ENCODE data around the gene FOXL3. TPM values are rescaled to one million over a fixed set of nuclear protein-coding genes. Genes with fewer than 3 reads are reported as not detected.

FOXL3 gene
- polyA plus RNA-seq, 1 of the 3 experiments (the other 2 are of a cell fraction): not detected

DNA sequence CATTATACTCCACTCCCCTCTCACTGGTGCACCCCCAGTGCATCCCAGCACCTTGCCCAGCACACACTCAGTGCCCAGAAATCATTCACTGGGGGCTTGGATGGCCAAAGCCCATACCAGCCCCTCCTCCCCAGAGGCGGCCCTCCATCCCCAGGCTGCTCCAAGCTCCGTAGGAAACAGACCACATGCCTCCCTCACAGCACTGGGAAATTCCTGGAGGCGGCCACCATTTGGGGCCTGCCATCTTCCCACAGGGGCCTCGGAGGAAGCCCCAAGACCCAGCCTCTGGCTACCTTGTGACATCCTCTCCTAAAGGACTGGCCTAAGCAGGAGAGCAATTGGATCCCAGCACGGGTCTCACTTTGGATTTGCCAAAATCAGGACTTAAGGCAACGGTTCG, 49.7 kb downstream of the FOXL3 start:
- Histone ChIP-seq H3K9me3 (no peaks in the 10 kb centered on the region), H3K9me2 (no peaks in the 10 kb centered on the region), H3K9ac (no peak overlapping the region), H3K36me3 (replicated peaks in 1 of 2; ENCODE audit: control insufficient read depth in 1 of 2, insufficient read depth in 2 of 2, low read length in 1 of 2) (no peaks in the 10 kb centered on the region), H2AFZ (ENCODE audit: low read depth) (no peak overlapping the region), H3K27ac (ENCODE audit: low read depth in 2 of 2, low read length in 1 of 2) (no peak overlapping the region), H4K20me1 (ENCODE audit: insufficient read depth) (no peaks in the 10 kb centered on the region), H3K4me2 (no peak overlapping the region), H3K4me1 (ENCODE audit: control insufficient read depth in 1 of 2, insufficient read depth in 2 of 2, low read depth in 1 of 2, low read length in 1 of 2) (no peaks in the 10 kb centered on the region; a peak in 1 of 4 replicates), H3K79me2 (ENCODE audit: insufficient read depth) (no peaks in the 10 kb centered on the region), H3K27me3 (ENCODE audit: insufficient read depth) (peaks cover 33% of the 10 kb centered on the region; the same call in 1 of the 2 replicates), H3F3A (replicated peaks; ENCODE audit: insufficient read depth) (peaks cover 6% of the 10 kb centered on the region), H3K4me3 (ENCODE audit: low read depth in 2 of 2, low read length in 1 of 2) (no peak overlapping the region)
- TF ChIP-seq, protein P1, sequence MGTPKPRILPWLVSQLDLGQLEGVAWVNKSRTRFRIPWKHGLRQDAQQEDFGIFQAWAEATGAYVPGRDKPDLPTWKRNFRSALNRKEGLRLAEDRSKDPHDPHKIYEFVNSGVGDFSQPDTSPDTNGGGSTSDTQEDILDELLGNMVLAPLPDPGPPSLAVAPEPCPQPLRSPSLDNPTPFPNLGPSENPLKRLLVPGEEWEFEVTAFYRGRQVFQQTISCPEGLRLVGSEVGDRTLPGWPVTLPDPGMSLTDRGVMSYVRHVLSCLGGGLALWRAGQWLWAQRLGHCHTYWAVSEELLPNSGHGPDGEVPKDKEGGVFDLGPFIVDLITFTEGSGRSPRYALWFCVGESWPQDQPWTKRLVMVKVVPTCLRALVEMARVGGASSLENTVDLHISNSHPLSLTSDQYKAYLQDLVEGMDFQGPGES (IDR thresholded peaks at IDR 0.05; ENCODE audit: low read depth, low read length): no peak
- TF ChIP-seq RXRA (IDR thresholded peaks at IDR 0.05; ENCODE audit: borderline replicate concordance, low read depth): no peak
- no peak for TF ChIP-seq JUND (IDR thresholded peaks at IDR 0.05)
- no peak for TF ChIP-seq FOXJ3 (CRISPR knock-in tag; IDR thresholded peaks at IDR 0.05)
- no peak for TF ChIP-seq EP300 (IDR thresholded peaks at IDR 0.05; ENCODE audit: borderline replicate concordance in 1 of 2, low read depth in 1 of 2, low read length in 1 of 2)
- TF ChIP-seq, protein P2, sequence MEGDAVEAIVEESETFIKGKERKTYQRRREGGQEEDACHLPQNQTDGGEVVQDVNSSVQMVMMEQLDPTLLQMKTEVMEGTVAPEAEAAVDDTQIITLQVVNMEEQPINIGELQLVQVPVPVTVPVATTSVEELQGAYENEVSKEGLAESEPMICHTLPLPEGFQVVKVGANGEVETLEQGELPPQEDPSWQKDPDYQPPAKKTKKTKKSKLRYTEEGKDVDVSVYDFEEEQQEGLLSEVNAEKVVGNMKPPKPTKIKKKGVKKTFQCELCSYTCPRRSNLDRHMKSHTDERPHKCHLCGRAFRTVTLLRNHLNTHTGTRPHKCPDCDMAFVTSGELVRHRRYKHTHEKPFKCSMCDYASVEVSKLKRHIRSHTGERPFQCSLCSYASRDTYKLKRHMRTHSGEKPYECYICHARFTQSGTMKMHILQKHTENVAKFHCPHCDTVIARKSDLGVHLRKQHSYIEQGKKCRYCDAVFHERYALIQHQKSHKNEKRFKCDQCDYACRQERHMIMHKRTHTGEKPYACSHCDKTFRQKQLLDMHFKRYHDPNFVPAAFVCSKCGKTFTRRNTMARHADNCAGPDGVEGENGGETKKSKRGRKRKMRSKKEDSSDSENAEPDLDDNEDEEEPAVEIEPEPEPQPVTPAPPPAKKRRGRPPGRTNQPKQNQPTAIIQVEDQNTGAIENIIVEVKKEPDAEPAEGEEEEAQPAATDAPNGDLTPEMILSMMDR (IDR thresholded peaks at IDR 0.05): no peak
- TF ChIP-seq TAF1 (IDR thresholded peaks at IDR 0.05; ENCODE audit: borderline replicate concordance, low read depth, low read length): no peak
- no peak for TF ChIP-seq EZH2phosphoT487 (IDR thresholded peaks at IDR 0.05; ENCODE audit: borderline replicate concordance, low read depth)
- CTCF ChIA-PET: interaction anchor here (1.4 to 2.4 kb wide), 2 partner anchors 13 to 18 kb away, joined by 3 to 7 read pairs; no protein-coding TSS in a partner anchor
- 48% methylated on average over 5 of the region's 7 CpGs for WGBS (ENCODE audit: low lambda C conversion rate)
- no peak for DNase-seq
- POLR2A ChIA-PET: no interaction called here

DNA sequence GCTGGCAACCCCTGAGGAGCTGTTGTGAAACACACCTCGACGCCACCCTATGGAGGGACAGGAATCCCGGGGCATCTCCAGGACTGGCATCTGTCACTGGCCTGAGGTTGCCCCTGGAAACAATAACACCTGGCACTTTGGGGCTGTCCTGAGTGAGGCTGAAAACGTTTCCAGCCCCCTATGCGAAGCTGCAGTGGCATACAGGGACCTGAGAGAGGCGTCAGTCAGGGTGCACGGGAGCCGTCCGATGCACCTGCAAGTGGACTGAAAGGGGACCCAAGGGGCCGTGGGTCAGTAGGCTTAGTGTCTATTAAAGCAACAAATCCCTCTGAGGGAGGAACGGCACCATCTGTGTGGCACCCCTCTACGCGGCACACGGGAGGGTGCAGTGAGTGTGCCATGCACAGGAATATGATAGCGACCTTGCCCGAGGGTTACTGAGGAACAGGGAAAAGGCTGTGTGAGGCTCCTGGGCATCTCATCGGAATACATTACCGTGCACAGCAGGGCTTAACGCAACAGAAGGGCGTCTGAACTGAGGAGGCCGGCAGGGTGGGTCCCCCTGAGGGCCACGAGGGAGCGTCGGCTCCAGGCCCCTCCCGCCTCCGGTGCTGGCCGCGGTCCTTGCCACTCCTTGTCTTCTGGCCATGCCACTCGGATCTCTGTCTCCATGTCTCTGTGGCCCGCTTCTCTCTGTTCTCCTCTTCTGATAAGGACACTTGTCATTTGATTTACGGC, 50.4 kb downstream of the FOXL3 start:
- H3K9me2 ChIP-seq: no peaks in the 10 kb centered on the region
- no peaks in the 10 kb centered on the region for H3F3A ChIP-seq (replicated peaks; ENCODE audit: insufficient read depth)
- TF ChIP-seq MEF2A (IDR thresholded peaks at IDR 0.05; ENCODE audit: borderline replicate concordance, low read depth) (no peak), SIN3A (IDR thresholded peaks at IDR 0.05; ENCODE audit: borderline replicate concordance, low read depth, low read length) (no peak), FOXJ3 (CRISPR knock-in tag; IDR thresholded peaks at IDR 0.05) (no peak), TCF12 (IDR thresholded peaks at IDR 0.05) (no peak), ELF1 (IDR thresholded peaks at IDR 0.05) (no peak), POLR2AphosphoS5 (IDR thresholded peaks at IDR 0.05; ENCODE audit: low read depth, low read length) (no peak)
- TF ChIP-seq, protein P3, sequence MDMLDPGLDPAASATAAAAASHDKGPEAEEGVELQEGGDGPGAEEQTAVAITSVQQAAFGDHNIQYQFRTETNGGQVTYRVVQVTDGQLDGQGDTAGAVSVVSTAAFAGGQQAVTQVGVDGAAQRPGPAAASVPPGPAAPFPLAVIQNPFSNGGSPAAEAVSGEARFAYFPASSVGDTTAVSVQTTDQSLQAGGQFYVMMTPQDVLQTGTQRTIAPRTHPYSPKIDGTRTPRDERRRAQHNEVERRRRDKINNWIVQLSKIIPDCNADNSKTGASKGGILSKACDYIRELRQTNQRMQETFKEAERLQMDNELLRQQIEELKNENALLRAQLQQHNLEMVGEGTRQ (IDR thresholded peaks at IDR 0.05; ENCODE audit: borderline replicate concordance, low read depth, low read length): no peak
- TF ChIP-seq, protein P4, sequence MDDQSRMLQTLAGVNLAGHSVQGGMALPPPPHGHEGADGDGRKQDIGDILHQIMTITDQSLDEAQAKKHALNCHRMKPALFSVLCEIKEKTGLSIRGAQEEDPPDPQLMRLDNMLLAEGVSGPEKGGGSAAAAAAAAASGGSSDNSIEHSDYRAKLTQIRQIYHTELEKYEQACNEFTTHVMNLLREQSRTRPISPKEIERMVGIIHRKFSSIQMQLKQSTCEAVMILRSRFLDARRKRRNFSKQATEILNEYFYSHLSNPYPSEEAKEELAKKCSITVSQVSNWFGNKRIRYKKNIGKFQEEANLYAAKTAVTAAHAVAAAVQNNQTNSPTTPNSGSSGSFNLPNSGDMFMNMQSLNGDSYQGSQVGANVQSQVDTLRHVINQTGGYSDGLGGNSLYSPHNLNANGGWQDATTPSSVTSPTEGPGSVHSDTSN (IDR thresholded peaks at IDR 0.05): no peak
- ChIA-PET CTCF (interaction anchor here (2.3 kb wide), 1 partner anchor 7 kb away, joined by 13 read pairs; no protein-coding TSS in a partner anchor), POLR2A (no interaction called here)
- no peak overlapping the region for H3K9ac ChIP-seq
- 60% methylated on average over 28 of the region's 31 CpGs for WGBS (ENCODE audit: low lambda C conversion rate)
- H3K36me3 ChIP-seq (replicated peaks in 1 of 2; ENCODE audit: control insufficient read depth in 1 of 2, insufficient read depth in 2 of 2, low read length in 1 of 2): no peaks in the 10 kb centered on the region
- H3K4me3 ChIP-seq (ENCODE audit: low read depth in 2 of 2, low read length in 1 of 2): no peak overlapping the region
- no peak for DNase-seq
- H4K20me1 ChIP-seq (ENCODE audit: insufficient read depth): no peaks in the 10 kb centered on the region
- H2AFZ ChIP-seq (ENCODE audit: low read depth): no peak overlapping the region
- no peak overlapping the region for H3K27ac ChIP-seq (ENCODE audit: low read depth in 2 of 2, low read length in 1 of 2)
- H3K27me3 ChIP-seq (ENCODE audit: insufficient read depth): peaks cover 33% of the 10 kb centered on the region; the same call in 1 of the 2 replicates
- no peak overlapping the region for H3K4me2 ChIP-seq
- H3K4me1 ChIP-seq (ENCODE audit: control insufficient read depth in 1 of 2, insufficient read depth in 2 of 2, low read depth in 1 of 2, low read length in 1 of 2): no peaks in the 10 kb centered on the region; a peak in 1 of 4 replicates
- H3K79me2 ChIP-seq (ENCODE audit: insufficient read depth): no peaks in the 10 kb centered on the region
- H3K9me3 ChIP-seq: no peaks in the 10 kb centered on the region
